ENCODE measurements around the gene CCNG1. TPM values are rescaled to one million over a fixed set of nuclear protein-coding genes. Genes with fewer than 3 reads are reported as not detected.
A peak's percentile ranks its signal among the peaks of the same experiment; 100 is the strongest.

The CCNG1 gene
- total RNA-seq, 1 donor from 2014 or later: 173 TPM

- no peak for TF ChIP-seq CTCF (IDR thresholded peaks at IDR 0.05; ENCODE audit: insufficient read depth, low read length, severe bottlenecking)
- H3K4me3 ChIP-seq (ENCODE audit: low read depth, low read length): no peak overlapping the region
- H3K27me3 ChIP-seq (ENCODE audit: control insufficient read depth, insufficient read depth, low read length): no peaks in the 10 kb centered on the region
- no peaks in the 10 kb centered on the region for H3K36me3 ChIP-seq (ENCODE audit: control insufficient read depth, insufficient read depth, low read length)
- FAIRE-seq: no peak
- DNase-seq (ENCODE audit: low read depth): no peak
Measured at GRCh38 chr5:163402007-163402406, 35.4 kb upstream of the CCNG1 start.

GRCh38 chr5:163404364-163405173, 32.8 kb upstream of the CCNG1 start:
- no peak for TF ChIP-seq CTCF (IDR thresholded peaks at IDR 0.05; ENCODE audit: insufficient read depth, low read length, severe bottlenecking)
- H3K27me3 ChIP-seq (ENCODE audit: control insufficient read depth, insufficient read depth, low read length): no peaks in the 10 kb centered on the region
- H3K36me3 ChIP-seq (ENCODE audit: control insufficient read depth, insufficient read depth, low read length): no peaks in the 10 kb centered on the region
- FAIRE-seq: no peak
- no peak overlapping the region for H3K4me3 ChIP-seq (ENCODE audit: low read depth, low read length)
- DNase-seq (ENCODE audit: low read depth): no peak

GRCh38 chr5:163407034-163407655, 30.2 kb upstream of the CCNG1 start:
- Histone ChIP-seq H3K27me3 (ENCODE audit: control insufficient read depth, insufficient read depth, low read length) (no peaks in the 10 kb centered on the region), H3K36me3 (ENCODE audit: control insufficient read depth, insufficient read depth, low read length) (no peaks in the 10 kb centered on the region), H3K4me3 (ENCODE audit: low read depth, low read length) (no peak overlapping the region)
- TF ChIP-seq CTCF (IDR thresholded peaks at IDR 0.05; ENCODE audit: insufficient read depth, low read length, severe bottlenecking): no peak
- DNase-seq (ENCODE audit: low read depth): peak; percentile 7
- FAIRE-seq: no peak

GRCh38 chr5:163408311-163408923, 29.0 kb upstream of the CCNG1 start:
- Histone ChIP-seq H3K4me3 (ENCODE audit: low read depth, low read length) (no peak overlapping the region), H3K27me3 (ENCODE audit: control insufficient read depth, insufficient read depth, low read length) (no peaks in the 10 kb centered on the region), H3K36me3 (ENCODE audit: control insufficient read depth, insufficient read depth, low read length) (no peaks in the 10 kb centered on the region)
- FAIRE-seq (no peak), DNase-seq (ENCODE audit: low read depth) (peak; percentile 50)
- TF ChIP-seq CTCF (IDR thresholded peaks at IDR 0.05; ENCODE audit: insufficient read depth, low read length, severe bottlenecking): peak; percentile 83

GRCh38 chr5:163409384-163409783, 28.0 kb upstream of the CCNG1 start:
- no peak for FAIRE-seq
- Histone ChIP-seq H3K4me3 (ENCODE audit: low read depth, low read length) (no peak overlapping the region), H3K36me3 (ENCODE audit: control insufficient read depth, insufficient read depth, low read length) (no peaks in the 10 kb centered on the region), H3K27me3 (ENCODE audit: control insufficient read depth, insufficient read depth, low read length) (no peaks in the 10 kb centered on the region)
- no peak for TF ChIP-seq CTCF (IDR thresholded peaks at IDR 0.05; ENCODE audit: insufficient read depth, low read length, severe bottlenecking)
- DNase-seq (ENCODE audit: low read depth): peak; percentile 27

Measured in bronchial epithelial cell (primary cell).